HL-60 (cell line): ENCODE data around the gene ACSM4.
A peak's percentile ranks its signal among the peaks of the same experiment; 100 is the strongest.

ENCODE experiments used
- DNase-seq, 2 experiments: peaks; one replicate each; pipeline ENCODE4 v3.0.0-alpha.2; 2010 to 2020; ENCODE audit warnings: low read depth in 1 of 2, low spot score in 1 of 2
- H3K27ac ChIP-seq: fragments of 250-450 bp; sonication (Bioruptor Pico); replicated peaks from 2 replicates; pipeline ENCODE4 v1.5.1; 2020; ENCODE audit warnings: mild to moderate bottlenecking, moderate library complexity
- H3K27me3 ChIP-seq: fragments of 250-450 bp; sonication (Bioruptor Pico); 2 replicates; pipeline ENCODE4 v1.5.1; 2021; ENCODE audit warnings: mild to moderate bottlenecking, moderate library complexity; ENCODE audit not compliant: insufficient read depth, poor library complexity, severe bottlenecking
- H3K4me3 ChIP-seq: replicated peaks from 2 replicates; pipeline ENCODE4 v1.5.1; 2011; ENCODE audit warnings: mild to moderate bottlenecking, control low read depth, low read length; ENCODE audit not compliant: insufficient read depth
- GABPA ChIP-seq: IDR thresholded peaks from 2 replicates; pipeline ENCODE4 v1.6.1; 2012; ENCODE audit warnings: low read depth
- POLR2AphosphoS5 ChIP-seq: IDR thresholded peaks from 2 replicates; pipeline ENCODE4 v1.6.1; 2012; ENCODE audit warnings: low read depth
- SPI1 ChIP-seq: IDR thresholded peaks from 2 replicates; pipeline ENCODE4 v1.6.1; 2012; ENCODE audit warnings: low read depth, mild to moderate bottlenecking, borderline replicate concordance
- TF ChIP-seq, protein P1 (sequence below): IDR thresholded peaks from one replicate; pipeline ENCODE4 v1.5.1; 2011; ENCODE audit warnings: low read length, control low read depth, inconsistent platforms; ENCODE audit not compliant: insufficient read depth
- TF ChIP-seq, protein P2 (sequence below): IDR thresholded peaks from 2 replicates; pipeline ENCODE4 v1.6.1; 2012; ENCODE audit warnings: low read depth; ENCODE audit not compliant: insufficient replicate concordance

Gene ACSM4

DNA sequence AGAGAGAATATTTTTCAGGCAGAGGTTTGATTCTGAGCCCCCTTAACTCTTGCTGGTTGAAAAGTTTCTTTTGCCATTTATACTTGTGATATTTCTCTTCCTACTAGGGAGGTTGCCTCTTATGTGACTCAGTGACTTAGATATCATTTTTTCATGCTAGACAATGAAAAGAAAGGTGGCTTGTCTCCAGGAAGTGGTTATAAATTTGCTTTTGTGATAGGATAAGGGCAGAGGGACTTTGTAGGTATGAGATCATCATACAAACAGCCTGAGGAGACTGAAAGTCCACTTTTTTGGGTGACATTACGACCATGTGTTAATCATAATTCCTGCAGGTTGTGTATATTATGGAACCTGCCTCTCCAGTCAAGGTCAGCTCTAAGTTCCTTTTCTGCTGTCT, 35.8 kb downstream of the ACSM4 start:
- Histone ChIP-seq H3K27me3 (no peaks in the 10 kb centered on the region), H3K27ac (no peak overlapping the region), H3K4me3 (no peak overlapping the region)
- no peak for DNase-seq
- no peak for TF ChIP-seq SPI1
- no peak for TF ChIP-seq POLR2AphosphoS5
- TF ChIP-seq, protein P1, sequence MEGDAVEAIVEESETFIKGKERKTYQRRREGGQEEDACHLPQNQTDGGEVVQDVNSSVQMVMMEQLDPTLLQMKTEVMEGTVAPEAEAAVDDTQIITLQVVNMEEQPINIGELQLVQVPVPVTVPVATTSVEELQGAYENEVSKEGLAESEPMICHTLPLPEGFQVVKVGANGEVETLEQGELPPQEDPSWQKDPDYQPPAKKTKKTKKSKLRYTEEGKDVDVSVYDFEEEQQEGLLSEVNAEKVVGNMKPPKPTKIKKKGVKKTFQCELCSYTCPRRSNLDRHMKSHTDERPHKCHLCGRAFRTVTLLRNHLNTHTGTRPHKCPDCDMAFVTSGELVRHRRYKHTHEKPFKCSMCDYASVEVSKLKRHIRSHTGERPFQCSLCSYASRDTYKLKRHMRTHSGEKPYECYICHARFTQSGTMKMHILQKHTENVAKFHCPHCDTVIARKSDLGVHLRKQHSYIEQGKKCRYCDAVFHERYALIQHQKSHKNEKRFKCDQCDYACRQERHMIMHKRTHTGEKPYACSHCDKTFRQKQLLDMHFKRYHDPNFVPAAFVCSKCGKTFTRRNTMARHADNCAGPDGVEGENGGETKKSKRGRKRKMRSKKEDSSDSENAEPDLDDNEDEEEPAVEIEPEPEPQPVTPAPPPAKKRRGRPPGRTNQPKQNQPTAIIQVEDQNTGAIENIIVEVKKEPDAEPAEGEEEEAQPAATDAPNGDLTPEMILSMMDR = no peak
- TF ChIP-seq GABPA = no peak
- TF ChIP-seq, protein P2, sequence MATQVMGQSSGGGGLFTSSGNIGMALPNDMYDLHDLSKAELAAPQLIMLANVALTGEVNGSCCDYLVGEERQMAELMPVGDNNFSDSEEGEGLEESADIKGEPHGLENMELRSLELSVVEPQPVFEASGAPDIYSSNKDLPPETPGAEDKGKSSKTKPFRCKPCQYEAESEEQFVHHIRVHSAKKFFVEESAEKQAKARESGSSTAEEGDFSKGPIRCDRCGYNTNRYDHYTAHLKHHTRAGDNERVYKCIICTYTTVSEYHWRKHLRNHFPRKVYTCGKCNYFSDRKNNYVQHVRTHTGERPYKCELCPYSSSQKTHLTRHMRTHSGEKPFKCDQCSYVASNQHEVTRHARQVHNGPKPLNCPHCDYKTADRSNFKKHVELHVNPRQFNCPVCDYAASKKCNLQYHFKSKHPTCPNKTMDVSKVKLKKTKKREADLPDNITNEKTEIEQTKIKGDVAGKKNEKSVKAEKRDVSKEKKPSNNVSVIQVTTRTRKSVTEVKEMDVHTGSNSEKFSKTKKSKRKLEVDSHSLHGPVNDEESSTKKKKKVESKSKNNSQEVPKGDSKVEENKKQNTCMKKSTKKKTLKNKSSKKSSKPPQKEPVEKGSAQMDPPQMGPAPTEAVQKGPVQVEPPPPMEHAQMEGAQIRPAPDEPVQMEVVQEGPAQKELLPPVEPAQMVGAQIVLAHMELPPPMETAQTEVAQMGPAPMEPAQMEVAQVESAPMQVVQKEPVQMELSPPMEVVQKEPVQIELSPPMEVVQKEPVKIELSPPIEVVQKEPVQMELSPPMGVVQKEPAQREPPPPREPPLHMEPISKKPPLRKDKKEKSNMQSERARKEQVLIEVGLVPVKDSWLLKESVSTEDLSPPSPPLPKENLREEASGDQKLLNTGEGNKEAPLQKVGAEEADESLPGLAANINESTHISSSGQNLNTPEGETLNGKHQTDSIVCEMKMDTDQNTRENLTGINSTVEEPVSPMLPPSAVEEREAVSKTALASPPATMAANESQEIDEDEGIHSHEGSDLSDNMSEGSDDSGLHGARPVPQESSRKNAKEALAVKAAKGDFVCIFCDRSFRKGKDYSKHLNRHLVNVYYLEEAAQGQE = no peak

DNA sequence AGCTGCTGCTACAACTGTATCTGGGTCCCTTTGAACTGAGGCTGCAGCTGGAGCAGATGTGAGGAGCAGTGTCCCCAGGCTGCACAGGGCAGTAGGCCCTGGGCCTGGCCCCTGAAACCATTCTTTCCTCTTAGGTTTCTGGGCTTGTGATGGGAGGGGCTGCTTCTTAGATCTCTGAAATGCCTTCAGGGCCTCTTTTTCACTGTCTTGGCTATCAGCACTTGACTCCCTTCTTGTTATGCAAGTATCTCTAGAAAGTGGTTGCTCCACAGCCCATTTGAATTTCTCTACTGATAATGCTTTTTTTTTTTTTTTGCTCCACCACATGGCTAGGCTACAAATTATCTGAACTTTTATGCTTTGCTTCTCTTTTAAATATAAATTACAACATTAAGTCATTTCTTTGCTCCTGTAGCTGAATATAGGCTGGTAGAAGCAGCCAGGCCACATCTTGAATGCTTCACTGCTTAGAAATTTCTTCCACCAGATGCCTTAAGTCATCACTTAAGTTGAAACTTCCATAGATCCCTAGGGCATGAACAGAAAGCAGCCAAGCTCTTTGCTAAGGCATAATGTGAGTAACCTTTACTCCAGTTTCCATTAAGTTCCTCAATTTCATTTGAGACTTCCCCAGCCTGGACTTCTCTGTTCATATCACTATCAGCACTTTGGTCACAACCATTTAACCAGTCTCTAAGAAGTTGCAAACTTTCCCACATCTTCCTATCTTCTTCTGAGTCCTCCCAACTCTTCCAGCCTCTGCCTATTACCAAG, 41.1 kb downstream of the ACSM4 start:
- TF ChIP-seq, protein P2 = no peak
- TF ChIP-seq, protein P1 = no peak
- TF ChIP-seq SPI1 (peak; percentile 67), POLR2AphosphoS5 (no peak)
- Histone ChIP-seq H3K27ac (no peak overlapping the region), H3K4me3 (no peak overlapping the region), H3K27me3 (no peaks in the 10 kb centered on the region)
- peak in 1 of 2 experiments; percentile 28 for DNase-seq

DNA sequence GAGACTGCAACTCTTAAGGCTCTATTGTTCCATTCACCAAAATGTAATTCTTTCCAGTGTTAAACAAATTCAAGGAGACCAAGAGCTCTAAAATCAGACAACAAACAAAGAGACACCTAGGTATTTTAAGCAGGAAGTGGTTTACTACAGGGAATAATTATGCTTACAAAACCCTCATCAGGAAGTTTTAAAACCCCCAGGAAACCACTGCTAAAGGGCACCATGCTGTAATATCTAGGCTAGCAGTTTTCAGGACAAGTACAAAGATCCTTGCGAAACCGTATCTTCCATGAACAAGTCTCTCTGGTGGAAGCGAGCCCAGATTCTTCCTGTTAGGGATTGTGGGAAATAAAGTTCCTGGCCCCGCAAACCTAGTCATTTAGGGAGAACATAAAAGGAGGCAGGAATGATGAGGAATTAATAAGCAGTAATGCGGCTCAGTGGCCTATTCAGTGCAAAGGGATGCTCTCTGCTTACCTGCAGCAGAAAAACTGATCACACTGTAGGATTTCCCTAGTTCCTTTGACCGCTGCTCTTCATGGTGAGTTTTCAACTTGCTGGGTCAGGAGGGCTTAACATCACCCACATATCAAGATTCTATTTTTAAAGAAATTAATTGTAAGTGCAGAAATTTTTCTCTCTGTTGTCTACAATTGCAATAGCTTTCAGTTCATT, 42.8 kb downstream of the ACSM4 start:
- Histone ChIP-seq H3K4me3 (no peak overlapping the region), H3K27me3 (no peaks in the 10 kb centered on the region), H3K27ac (no peak overlapping the region)
- peak in 1 of 2 experiments; percentile 34 for DNase-seq
- TF ChIP-seq SPI1 (no peak), POLR2AphosphoS5 (no peak), GABPA (no peak)
- TF ChIP-seq, protein P2 = no peak
- TF ChIP-seq, protein P1 = no peak
